Panc1 (cell line): ENCODE data around the gene KLHDC7A. TPM values are rescaled to one million over a fixed set of nuclear protein-coding genes. Genes with fewer than 3 reads are reported as not detected.

Experiments
- ATAC-seq: fragments of 200-7000 bp; cut with Tn5 transposase; 2 replicates; pipeline ENCODE4 v1.9.1; 2020; ENCODE audit warnings: mild to moderate bottlenecking, moderate library complexity
- BruUV-seq: library from RNA; stranded (reverse); fragments of 400-500 nt; replicated peaks from 2 replicates; lab custom pipeline; 2021; lab: Mats Ljungman, UMichigan
- CTCF ChIA-PET: fragments of 300-600 bp; sonication (Branson Sonifier 250); formaldehyde crosslinking; loops from one replicate; lab custom pipeline; 2022; ENCODE audit warnings: antibody characterized with exemption; lab: Charles Lee
- POLR2A ChIA-PET: fragments of 300-600 bp; sonication (Branson Sonifier 250); formaldehyde crosslinking; loops from one replicate; lab custom pipeline; 2022; ENCODE audit warnings: antibody characterized with exemption; lab: Charles Lee
- DNase-seq: peaks from one replicate; pipeline ENCODE4 v3.0.0-alpha.2; 2010; ENCODE audit warnings: low read depth, low spot score
- H3K27ac ChIP-seq: 2 replicates; pipeline ENCODE4 v1.5.1; 2011; ENCODE audit warnings: mild to moderate bottlenecking, low read length, inconsistent platforms
- H3K27me3 ChIP-seq: fragments of 200-500 bp; sonication (Bioruptor generic); 2 replicates; pipeline ENCODE4 v1.6.0; 2014; ENCODE audit warnings: low read length, inconsistent platforms; ENCODE audit not compliant: control insufficient read depth, insufficient read depth
- H3K36me3 ChIP-seq: fragments of 200-500 bp; sonication (Bioruptor generic); 2 replicates; pipeline ENCODE4 v1.5.1; 2014; ENCODE audit warnings: inconsistent platforms, mild to moderate bottlenecking, low read length, moderate library complexity; ENCODE audit not compliant: control insufficient read depth, insufficient read depth
- H3K4me1 ChIP-seq: 2 replicates; pipeline ENCODE4 v1.5.1; 2011; ENCODE audit warnings: inconsistent platforms, mild to moderate bottlenecking, low read length, moderate library complexity; ENCODE audit not compliant: control insufficient read depth, insufficient read depth
- H3K4me3 ChIP-seq, 2 experiments: 2 replicates each; pipeline ENCODE4 v1.5.1; 2011 to 2012; ENCODE audit warnings: low read depth in 2 of 2, low read length in 2 of 2, mild to moderate bottlenecking in 2 of 2, inconsistent platforms in 1 of 2, moderate library complexity in 1 of 2
- H3K9me3 ChIP-seq: fragments of 200-500 bp; sonication (Bioruptor generic); 2 replicates; pipeline ENCODE4 v1.5.1; 2014; ENCODE audit warnings: low read depth, mild to moderate bottlenecking, inconsistent platforms, low read length, moderate library complexity; ENCODE audit not compliant: control insufficient read depth, insufficient read depth
- CTCF ChIP-seq: fragments of 450-650 bp; IDR thresholded peaks from 2 replicates; pipeline ENCODE4 v1.5.1; 2017; ENCODE audit warnings: mild to moderate bottlenecking
- POLR2AphosphoS5 ChIP-seq: IDR thresholded peaks from 2 replicates; pipeline ENCODE4 v1.6.1; 2012; ENCODE audit warnings: mild to moderate bottlenecking, low read depth, low read length, moderate library complexity
- SIN3A ChIP-seq: IDR thresholded peaks from 2 replicates; pipeline ENCODE4 v1.6.1; 2012; ENCODE audit warnings: low read depth, mild to moderate bottlenecking, low read length, moderate library complexity, borderline replicate concordance; ENCODE audit not compliant: insufficient read depth
- TCF7L2 ChIP-seq: IDR thresholded peaks from 2 replicates; pipeline ENCODE4 v1.6.1; 2011; ENCODE audit warnings: mild to moderate bottlenecking, low read depth, low read length, inconsistent platforms
- in situ Hi-C: cut with HindIII; loops from 2 replicates; pipeline ENCODE4 v1.10.0; 2016; ENCODE audit warnings: low sequenced_read_pairs, low pct_unique_long_range_greater_than_20kb
- intact Hi-C: fragments of 100-400 bp; cut with micrococcal nuclease; formaldehyde crosslinking; loops from one replicate; pipeline ENCODE4 v1.10.0; 2022; ENCODE audit not compliant: unreplicated experiment
- total RNA-seq: library from RNA; stranded (reverse); gene quantifications from one replicate; pipeline ENCODE4 v1.2.1, GENCODE V29; 2021; ENCODE audit not compliant: unreplicated experiment
- TF ChIP-seq, protein P1 (sequence below), 2 experiments: IDR thresholded peaks; 2 replicates each; pipeline ENCODE4 v1.6.1; 2011 to 2012; ENCODE audit warnings: low read depth in 2 of 2, control low read depth in 1 of 2, low read length in 1 of 2, mild to moderate bottlenecking in 1 of 2, moderate library complexity in 1 of 2; ENCODE audit not compliant: insufficient read depth in 1 of 2

KLHDC7A gene
- total RNA-seq, 1 experiment from 2014 or later: 0.31 TPM

GRCh38 chr1:18447509-18448220, 33.1 kb upstream of the KLHDC7A start:
- H3K27ac ChIP-seq: no peak overlapping the region
- DNase-seq (no peak), ATAC-seq (no peak)
- no TSS peak for BruUV-seq
- no peaks in the 10 kb centered on the region for H3K9me3 ChIP-seq
- in situ Hi-C loops (no loop called here), intact Hi-C loops (no loop called here)
- ChIA-PET POLR2A (no interaction called here), CTCF (no interaction called here)
- TF ChIP-seq POLR2AphosphoS5 (no peak), SIN3A (no peak)
- no peaks in the 10 kb centered on the region for H3K36me3 ChIP-seq
- no peak overlapping the region for H3K4me3 ChIP-seq
- no peaks in the 10 kb centered on the region for H3K27me3 ChIP-seq
- no peaks in the 10 kb centered on the region for H3K4me1 ChIP-seq

DNA sequence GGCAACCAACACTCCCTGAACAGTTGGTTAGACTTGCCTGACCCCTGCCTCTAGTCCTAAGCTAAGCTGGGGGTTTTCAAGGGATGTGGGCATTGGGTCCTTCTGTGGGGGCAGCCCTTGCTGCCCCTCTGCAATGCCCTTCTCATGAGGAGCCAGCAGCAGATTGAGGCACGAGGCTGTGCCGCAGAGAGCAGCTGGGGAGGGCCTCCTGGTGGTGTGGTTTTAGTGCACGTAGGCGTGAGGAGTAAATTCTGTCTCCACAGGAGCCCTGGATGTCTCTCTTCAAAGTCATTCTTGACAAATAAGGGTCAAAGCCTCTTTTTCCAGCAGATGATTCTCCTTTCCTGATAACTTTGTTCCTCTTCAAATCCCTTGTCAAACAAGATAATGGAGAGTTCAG, 31.8 kb upstream of the KLHDC7A start:
- ATAC-seq (no peak), DNase-seq (no peak)
- Histone ChIP-seq H3K9me3 (no peaks in the 10 kb centered on the region), H3K4me3 (no peak overlapping the region), H3K27me3 (no peaks in the 10 kb centered on the region), H3K36me3 (no peaks in the 10 kb centered on the region), H3K4me1 (no peaks in the 10 kb centered on the region), H3K27ac (no peak overlapping the region)
- no TSS peak for BruUV-seq
- TF ChIP-seq, protein P1, sequence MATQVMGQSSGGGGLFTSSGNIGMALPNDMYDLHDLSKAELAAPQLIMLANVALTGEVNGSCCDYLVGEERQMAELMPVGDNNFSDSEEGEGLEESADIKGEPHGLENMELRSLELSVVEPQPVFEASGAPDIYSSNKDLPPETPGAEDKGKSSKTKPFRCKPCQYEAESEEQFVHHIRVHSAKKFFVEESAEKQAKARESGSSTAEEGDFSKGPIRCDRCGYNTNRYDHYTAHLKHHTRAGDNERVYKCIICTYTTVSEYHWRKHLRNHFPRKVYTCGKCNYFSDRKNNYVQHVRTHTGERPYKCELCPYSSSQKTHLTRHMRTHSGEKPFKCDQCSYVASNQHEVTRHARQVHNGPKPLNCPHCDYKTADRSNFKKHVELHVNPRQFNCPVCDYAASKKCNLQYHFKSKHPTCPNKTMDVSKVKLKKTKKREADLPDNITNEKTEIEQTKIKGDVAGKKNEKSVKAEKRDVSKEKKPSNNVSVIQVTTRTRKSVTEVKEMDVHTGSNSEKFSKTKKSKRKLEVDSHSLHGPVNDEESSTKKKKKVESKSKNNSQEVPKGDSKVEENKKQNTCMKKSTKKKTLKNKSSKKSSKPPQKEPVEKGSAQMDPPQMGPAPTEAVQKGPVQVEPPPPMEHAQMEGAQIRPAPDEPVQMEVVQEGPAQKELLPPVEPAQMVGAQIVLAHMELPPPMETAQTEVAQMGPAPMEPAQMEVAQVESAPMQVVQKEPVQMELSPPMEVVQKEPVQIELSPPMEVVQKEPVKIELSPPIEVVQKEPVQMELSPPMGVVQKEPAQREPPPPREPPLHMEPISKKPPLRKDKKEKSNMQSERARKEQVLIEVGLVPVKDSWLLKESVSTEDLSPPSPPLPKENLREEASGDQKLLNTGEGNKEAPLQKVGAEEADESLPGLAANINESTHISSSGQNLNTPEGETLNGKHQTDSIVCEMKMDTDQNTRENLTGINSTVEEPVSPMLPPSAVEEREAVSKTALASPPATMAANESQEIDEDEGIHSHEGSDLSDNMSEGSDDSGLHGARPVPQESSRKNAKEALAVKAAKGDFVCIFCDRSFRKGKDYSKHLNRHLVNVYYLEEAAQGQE (IDR thresholded peaks at IDR 0.05; ENCODE audit: insufficient read depth in 1 of 2, low read depth in 2 of 2, low read length in 1 of 2): no peak
- TF ChIP-seq CTCF (no peak), POLR2AphosphoS5 (no peak), TCF7L2 (no peak), SIN3A (no peak)
- in situ Hi-C loops: no loop called here
- intact Hi-C loops: no loop called here
- ChIA-PET CTCF (no interaction called here), POLR2A (no interaction called here)

DNA sequence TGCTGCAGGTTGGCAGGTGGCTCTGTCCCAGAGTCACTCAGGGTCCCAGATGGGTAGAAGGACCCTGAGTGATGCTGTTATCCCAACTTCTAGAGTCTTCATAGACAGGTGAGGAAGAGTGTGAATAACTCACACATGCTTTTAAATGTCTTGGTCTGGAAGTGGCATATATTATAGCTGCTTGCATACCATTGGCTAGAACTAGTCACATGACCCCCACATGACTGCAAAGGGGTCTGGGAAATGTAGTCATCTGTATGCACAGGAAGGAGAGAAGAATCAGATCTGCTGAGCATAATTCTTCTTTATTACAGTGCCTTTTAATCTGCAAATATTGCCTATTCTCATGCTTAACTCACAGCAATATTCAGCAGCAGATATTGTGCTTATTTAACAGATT, 28.2 kb upstream of the KLHDC7A start:
- no peaks in the 10 kb centered on the region for H3K9me3 ChIP-seq
- no peaks in the 10 kb centered on the region for H3K4me1 ChIP-seq
- ChIA-PET CTCF (no interaction called here), POLR2A (no interaction called here)
- BruUV-seq: no TSS peak
- ATAC-seq (no peak), DNase-seq (no peak)
- H3K27ac ChIP-seq: no peak overlapping the region
- H3K4me3 ChIP-seq: no peak overlapping the region
- intact Hi-C loops: no loop called here
- H3K36me3 ChIP-seq: no peaks in the 10 kb centered on the region
- no peaks in the 10 kb centered on the region; the same call in 1 of the 2 replicates for H3K27me3 ChIP-seq
- no peak for TF ChIP-seq CTCF
- TF ChIP-seq, protein P1 (IDR thresholded peaks at IDR 0.05; ENCODE audit: insufficient read depth in 1 of 2, low read depth in 2 of 2, low read length in 1 of 2): no peak
- no peak for TF ChIP-seq SIN3A
- TF ChIP-seq TCF7L2: no peak
- TF ChIP-seq POLR2AphosphoS5: no peak
- in situ Hi-C loops: no loop called here
